Body of pancreas (tissue), 4 donors: Measurements from ENCODE around the gene CCN2.

Source experiments
- CTCF ChIP-seq, 7 experiments: fragments of 450-650 bp in 4 of 7; fragments of 200-600 bp in 3 of 7; sonication (generic) in 3 of 7; IDR thresholded peaks; one replicate each; pipeline ENCODE4 v1.5.1; 2016 to 2019; ENCODE audit warnings: antibody characterized with exemption in 7 of 7
- POLR2A ChIP-seq, 3 donors: fragments of 450-650 bp; IDR thresholded peaks; one replicate each; pipeline ENCODE4 v1.6.1; 2016; ENCODE audit warnings: antibody characterized with exemption in 3 of 3, mild to moderate bottlenecking in 2 of 3

- TF ChIP-seq CTCF (IDR thresholded peaks at IDR 0.05), result no peak
- TF ChIP-seq POLR2A (IDR thresholded peaks at IDR 0.05), result no peak
These were observed 34.3 kb downstream of the CCN2 start for GRCh38 chr6:131916847-131917246.
